Gastroesophageal sphincter (tissue), 3 donors: ENCODE results near the gene PLXDC2.

Source experiments
- EP300 ChIP-seq: sonication (generic); formaldehyde crosslinking; IDR thresholded peaks from one replicate; pipeline ENCODE4 v1.6.1; 2017; ENCODE audit warnings: antibody characterized with exemption, mild to moderate bottlenecking
- POLR2A ChIP-seq, 2 donors: fragments of 450-650 bp; IDR thresholded peaks; one replicate each; pipeline ENCODE4 v1.6.1; 2017; ENCODE audit warnings: antibody characterized with exemption in 2 of 2, mild to moderate bottlenecking in 2 of 2, moderate library complexity in 1 of 2
- POLR2AphosphoS5 ChIP-seq: sonication (generic); formaldehyde crosslinking; IDR thresholded peaks from one replicate; pipeline ENCODE4 v1.6.1; 2017; ENCODE audit warnings: antibody characterized with exemption
- TF ChIP-seq, protein P1 (sequence below), 4 experiments: fragments of 200-600 bp in 2 of 4; fragments of 450-650 bp in 2 of 4; sonication (generic) in 1 of 4; IDR thresholded peaks; one replicate each; pipeline ENCODE4 v1.5.1; 2017 to 2019; ENCODE audit warnings: antibody characterized with exemption in 4 of 4, mild to moderate bottlenecking in 2 of 4, moderate library complexity in 2 of 4

DNA sequence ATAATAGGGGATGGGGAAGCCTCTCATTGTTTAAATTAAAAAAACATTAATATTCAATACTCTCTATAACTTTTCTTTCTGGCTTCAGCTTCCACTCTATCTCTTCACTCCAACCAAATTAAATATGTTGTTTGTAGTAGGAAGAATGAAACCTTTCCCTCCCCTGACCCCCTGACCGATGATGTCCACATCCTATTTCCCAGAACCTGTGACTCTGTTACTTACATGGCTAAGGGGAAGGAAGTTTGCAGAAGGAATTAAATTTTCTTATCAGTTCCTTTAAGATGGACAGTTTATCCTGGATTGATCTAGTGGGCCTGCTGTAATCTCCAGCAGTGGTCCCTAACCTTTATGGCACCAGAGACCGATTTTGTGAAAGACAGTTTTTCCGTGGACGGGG lies 130.0 kb downstream of the PLXDC2 start:
- no peak for TF ChIP-seq POLR2AphosphoS5
- TF ChIP-seq, protein P1, sequence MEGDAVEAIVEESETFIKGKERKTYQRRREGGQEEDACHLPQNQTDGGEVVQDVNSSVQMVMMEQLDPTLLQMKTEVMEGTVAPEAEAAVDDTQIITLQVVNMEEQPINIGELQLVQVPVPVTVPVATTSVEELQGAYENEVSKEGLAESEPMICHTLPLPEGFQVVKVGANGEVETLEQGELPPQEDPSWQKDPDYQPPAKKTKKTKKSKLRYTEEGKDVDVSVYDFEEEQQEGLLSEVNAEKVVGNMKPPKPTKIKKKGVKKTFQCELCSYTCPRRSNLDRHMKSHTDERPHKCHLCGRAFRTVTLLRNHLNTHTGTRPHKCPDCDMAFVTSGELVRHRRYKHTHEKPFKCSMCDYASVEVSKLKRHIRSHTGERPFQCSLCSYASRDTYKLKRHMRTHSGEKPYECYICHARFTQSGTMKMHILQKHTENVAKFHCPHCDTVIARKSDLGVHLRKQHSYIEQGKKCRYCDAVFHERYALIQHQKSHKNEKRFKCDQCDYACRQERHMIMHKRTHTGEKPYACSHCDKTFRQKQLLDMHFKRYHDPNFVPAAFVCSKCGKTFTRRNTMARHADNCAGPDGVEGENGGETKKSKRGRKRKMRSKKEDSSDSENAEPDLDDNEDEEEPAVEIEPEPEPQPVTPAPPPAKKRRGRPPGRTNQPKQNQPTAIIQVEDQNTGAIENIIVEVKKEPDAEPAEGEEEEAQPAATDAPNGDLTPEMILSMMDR (IDR thresholded peaks at IDR 0.05) = no peak
- TF ChIP-seq POLR2A (IDR thresholded peaks at IDR 0.05) = no peak
- TF ChIP-seq EP300 = no peak
